GM12864 (cell line): ENCODE results near the gene CLCN2.

Experiments used
- DNase-seq: peaks from one replicate; pipeline ENCODE4 v3.0.0-alpha.2; 2011; ENCODE audit warnings: low read depth
- H3K4me3 ChIP-seq: 2 replicates; pipeline ENCODE4 v1.5.1; 2011; ENCODE audit warnings: mild to moderate bottlenecking, low read depth, low read length, control low read depth
- CTCF ChIP-seq: IDR thresholded peaks from 2 replicates; pipeline ENCODE4 v1.5.1; 2011; ENCODE audit warnings: low read depth, mild to moderate bottlenecking, moderate library complexity, low read length, control low read depth, inconsistent platforms; ENCODE audit errors: missing control alignments

The CLCN2 gene

DNA sequence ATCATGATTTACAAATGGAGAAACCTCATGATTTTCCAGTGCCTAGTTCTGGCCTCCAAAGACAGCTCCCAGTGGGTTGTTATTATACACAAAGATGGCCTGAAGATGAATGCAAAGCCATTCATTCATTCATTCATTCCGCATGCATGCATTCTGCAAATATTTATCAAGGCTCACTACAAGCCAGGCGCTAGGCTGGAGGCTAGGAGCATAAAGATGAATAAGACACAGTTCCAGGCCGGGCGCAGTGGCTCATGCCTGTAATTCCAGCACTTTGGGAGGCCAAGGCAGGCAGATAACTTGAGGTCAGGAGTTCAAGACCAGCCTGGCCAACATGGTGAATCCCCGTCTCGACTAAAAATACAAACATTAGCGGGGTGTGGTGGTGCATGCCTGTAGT, 64.8 kb downstream of the CLCN2 start:
- no peak for TF ChIP-seq CTCF
- H3K4me3 ChIP-seq, result no peak overlapping the region
- DNase-seq, result no peak
